ENCODE measurements around the gene AMH. TPM values are rescaled to one million over a fixed set of nuclear protein-coding genes. Genes with fewer than 3 reads are reported as not detected.
A peak's percentile ranks its signal among the peaks of the same experiment; 100 is the strongest.

AMH gene
- total and polyA plus RNA-seq, 2 of the 4 experiments (the other 2 are of a cell fraction) = 0.86 TPM; not detected in 1

- TF ChIP-seq BHLHE40 (IDR thresholded peaks at IDR 0.05; ENCODE audit: low read depth, low read length) = no peak
These were observed 26.7 kb downstream of the AMH start (continued) for GRCh38 chr19:2275588-2276428.

DNA sequence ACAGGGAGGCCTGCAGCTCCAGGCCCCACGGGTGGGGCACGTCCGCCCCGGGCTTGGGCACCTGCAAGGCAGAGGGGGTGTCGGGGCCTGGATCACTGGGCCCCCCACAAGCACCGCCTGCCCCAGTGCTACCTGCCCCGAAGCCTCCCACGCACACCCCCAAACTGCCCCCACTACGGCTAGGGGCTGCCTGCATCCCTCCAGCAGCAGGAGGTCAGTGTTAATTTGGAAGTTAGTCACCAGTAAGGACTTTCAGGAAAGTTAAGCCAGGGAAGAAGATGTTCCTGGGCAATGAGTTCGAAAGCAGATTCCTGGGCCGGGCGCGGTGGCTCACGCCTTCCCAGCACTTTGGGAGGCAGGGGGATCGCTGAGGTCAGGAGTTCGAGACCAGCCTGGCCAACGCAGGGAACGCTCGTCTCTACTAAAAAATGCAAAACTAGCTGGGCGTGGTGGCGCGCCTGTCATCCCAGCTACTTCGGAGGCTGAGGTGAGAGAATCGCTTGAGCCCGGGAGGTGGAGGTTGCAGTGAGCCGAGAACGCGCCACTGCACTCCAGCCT is 27.4 kb downstream of the AMH start:
- Histone ChIP-seq H2AFZ (replicated peaks; ENCODE audit: low read length, poor library complexity) (no peak overlapping the region), H3K18ac (ENCODE audit: low read depth, low read length) (no peak overlapping the region), H3K4me3 (ENCODE audit: insufficient read depth, low read depth, low read length) (no peak overlapping the region), H2BK20ac (ENCODE audit: low read depth, low read length) (no peak overlapping the region), H3K14ac (replicated peaks; ENCODE audit: low read depth, low read length) (no peak overlapping the region), H4K20me1 (ENCODE audit: insufficient read depth, low read length) (peaks cover 56% of the 10 kb centered on the region), H3K79me1 (ENCODE audit: low read depth in 1 of 2, low read length in 2 of 2) (peaks cover 7 to 42% of the 10 kb centered on the region in 2 experiments), H3K56ac (ENCODE audit: extremely low read depth, insufficient read depth, low read length) (no peak overlapping the region), H3K9me3 (ENCODE audit: control insufficient read depth, insufficient read depth, low read length) (no peaks in the 10 kb centered on the region), H3K23ac (ENCODE audit: low read depth, low read length) (no peak overlapping the region), H4K91ac (ENCODE audit: insufficient read depth, low read depth, low read length) (no peak overlapping the region), H2BK120ac (ENCODE audit: low read depth, low read length) (no peak overlapping the region), H2BK5ac (ENCODE audit: low read depth, low read length, poor library complexity, severe bottlenecking) (no peak overlapping the region), H3K9me1 (ENCODE audit: insufficient read depth, low read length) (no peaks in the 10 kb centered on the region; the same call in 1 of the 2 replicates), H2AK9ac (replicated peaks; ENCODE audit: low read depth, low read length, poor library complexity) (peak overlapping the region; percentile 24), H2BK15ac (ENCODE audit: low read depth, low read length) (no peak overlapping the region), H3K27me3 (ENCODE audit: control insufficient read depth, insufficient read depth, low read length) (no peaks in the 10 kb centered on the region), H3K4ac (ENCODE audit: low read depth, low read length) (no peak overlapping the region), H3K4me2 (ENCODE audit: low read depth, low read length) (no peak overlapping the region), H2AK5ac (ENCODE audit: low read depth, low read length) (no peak overlapping the region), H3K9ac (ENCODE audit: low read depth, low read length) (no peak overlapping the region), H4K5ac (ENCODE audit: low read depth, low read length) (no peak overlapping the region), H3K27ac (ENCODE audit: insufficient read depth, low read length) (no peak overlapping the region), H3K4me1 (ENCODE audit: control insufficient read depth, insufficient read depth, low read length) (peaks cover 14% of the 10 kb centered on the region), H3K36me3 (ENCODE audit: control insufficient read depth, insufficient read depth, low read length) (peaks cover 31% of the 10 kb centered on the region), H4K8ac (ENCODE audit: low read depth in 2 of 2, low read length in 2 of 2) (no peak overlapping the region)
- intact Hi-C loops (cut with micrococcal nuclease) (no loop called here), in situ Hi-C loops (cut with MboI; ENCODE audit: low sequenced_read_pairs) (loop anchor here (10.0 kb wide), 1 partner anchor 338 kb away; no protein-coding TSS in a partner anchor), dilution Hi-C loops (cut with HindIII; ENCODE audit: low sequenced_read_pairs, unreplicated experiment) (no loop called here)
- 96% methylated on average over 10 of the region's 28 CpGs; no CpG with 5 or more reads in 1 of the 2 experiments for WGBS, 2 experiments (ENCODE audit: extremely low coverage in 2 of 2, insufficient read length in 1 of 2)
- CTCF ChIA-PET = no interaction called here
- no TSS peak for BruUV-seq (replicated peaks)
- TF ChIP-seq MAZ (IDR thresholded peaks at IDR 0.05; ENCODE audit: borderline replicate concordance, low read depth, low read length) = no peak
- TF ChIP-seq FOS (IDR thresholded peaks at IDR 0.05; ENCODE audit: low read depth, low read length) = no peak
- no peak for TF ChIP-seq CEBPB (IDR thresholded peaks at IDR 0.05; ENCODE audit: low read depth, low read length)
- TF ChIP-seq POLR2A (IDR thresholded peaks at IDR 0.05; ENCODE audit: low read depth, low read length) = no peak
- TF ChIP-seq BHLHE40 (IDR thresholded peaks at IDR 0.05; ENCODE audit: low read depth, low read length) = no peak
- TF ChIP-seq MAFK (IDR thresholded peaks at IDR 0.05; ENCODE audit: low read depth, low read length) = no peak
- TF ChIP-seq RCOR1 (IDR thresholded peaks at IDR 0.05; ENCODE audit: insufficient replicate concordance, low read length) = no peak
- TF ChIP-seq ELK1 (IDR thresholded peaks at IDR 0.05; ENCODE audit: borderline replicate concordance, low read depth, low read length) = no peak
- no peak for TF ChIP-seq NFE2L2 (IDR thresholded peaks at IDR 0.05; ENCODE audit: low read depth, low read length)
- TF ChIP-seq USF2 (IDR thresholded peaks at IDR 0.05; ENCODE audit: low read depth, low read length) = no peak
- no peak for TF ChIP-seq CHD1 (IDR thresholded peaks at IDR 0.05; ENCODE audit: low read depth, low read length)
- ATAC-seq (ENCODE audit: low read depth) (no peak), DNase-seq (no peak)
- POLR2A ChIA-PET (ENCODE audit: unreplicated experiment) = no interaction called here

Data from IMR-90 (cell line).